Hepatocyte (in vitro differentiated cells): ENCODE results near the gene NOS1. TPM values are rescaled to one million over a fixed set of nuclear protein-coding genes. Genes with fewer than 3 reads are reported as not detected.

Experiments used
- DNase-seq: peaks from one replicate; pipeline ENCODE4 v3.0.0-alpha.2; 2016; ENCODE audit warnings: low spot score
- H2AFZ ChIP-seq: fragments of 200-600 bp; sonication (generic); 2 replicates; pipeline ENCODE4 v1.6.0; 2016; ENCODE audit warnings: antibody characterized with exemption, mild to moderate bottlenecking
- H3K27ac ChIP-seq: fragments of 200-600 bp; sonication (generic); 2 replicates; pipeline ENCODE4 v1.5.1; 2016; ENCODE audit warnings: mild to moderate bottlenecking
- H3K27me3 ChIP-seq: fragments of 200-600 bp; sonication (generic); 2 replicates; pipeline ENCODE4 v1.6.1; 2016
- H3K36me3 ChIP-seq: fragments of 200-600 bp; sonication (generic); replicated peaks from 2 replicates; pipeline ENCODE4 v1.5.1; 2016; ENCODE audit warnings: low read depth; ENCODE audit not compliant: insufficient read depth
- H3K4me1 ChIP-seq: fragments of 200-600 bp; sonication (generic); 2 replicates; pipeline ENCODE4 v1.5.1; 2016; ENCODE audit warnings: mild to moderate bottlenecking, moderate library complexity; ENCODE audit not compliant: insufficient read depth
- H3K4me2 ChIP-seq: fragments of 200-600 bp; sonication (generic); 2 replicates; pipeline ENCODE4 v1.6.0; 2016
- H3K4me3 ChIP-seq: fragments of 200-600 bp; sonication (generic); 2 replicates; pipeline ENCODE4 v1.5.1; 2016; ENCODE audit warnings: mild to moderate bottlenecking
- H3K79me2 ChIP-seq: fragments of 200-600 bp; sonication (generic); 2 replicates; pipeline ENCODE4 v1.6.0; 2017; ENCODE audit warnings: mild to moderate bottlenecking
- H3K9me2 ChIP-seq: fragments of 200-600 bp; sonication (generic); replicated peaks from 2 replicates; pipeline ENCODE4 v1.6.0; 2017; ENCODE audit warnings: mild to moderate bottlenecking; ENCODE audit not compliant: insufficient read depth
- H3K9me3 ChIP-seq: fragments of 200-600 bp; sonication (generic); 2 replicates; pipeline ENCODE4 v1.5.1; 2016; ENCODE audit warnings: low read depth, mild to moderate bottlenecking
- H4K20me1 ChIP-seq: fragments of 200-600 bp; sonication (generic); 2 replicates; pipeline ENCODE4 v1.6.0; 2016; ENCODE audit warnings: mild to moderate bottlenecking; ENCODE audit not compliant: insufficient read depth, poor library complexity, severe bottlenecking
- CTCF ChIP-seq: fragments of 200-600 bp; sonication (generic); IDR thresholded peaks from 2 replicates; pipeline ENCODE4 v1.5.1; 2016; ENCODE audit warnings: antibody characterized with exemption, mild to moderate bottlenecking; ENCODE audit not compliant: poor library complexity
- EZH2 ChIP-seq: fragments of 200-600 bp; sonication (generic); IDR thresholded peaks from 2 replicates; pipeline ENCODE4 v1.6.1; 2016; ENCODE audit warnings: antibody characterized with exemption, mild to moderate bottlenecking, borderline replicate concordance
- EZH2phosphoT487 ChIP-seq: fragments of 200-600 bp; sonication (generic); IDR thresholded peaks from one replicate; pipeline ENCODE4 v1.6.1; 2018; ENCODE audit warnings: antibody characterized with exemption, mild to moderate bottlenecking, low read depth, moderate library complexity; ENCODE audit not compliant: unreplicated experiment, severe bottlenecking
- WGBS: methylation state at CpG from one replicate; pipeline ENCODE4 v1.1.6; 2016; ENCODE audit warnings: low lambda C conversion rate; ENCODE audit errors: missing lambda C conversion rate; 5-methylcytosine and 5-hydroxymethylcytosine counted together
- polyA plus RNA-seq: library from polyadenylated mRNA; unstranded; fragments of >200 nt; fragmentation: Nextera tagmentation; extraction: Ambion mirVana; gene quantifications from 2 replicates; pipeline ENCODE4 v1.2.1, GENCODE V29; 2016
- total RNA-seq: library from RNA; depleted of rRNA; stranded (reverse); fragments of >200 nt; gene quantifications from 2 replicates; pipeline ENCODE4 v1.2.3, GENCODE V29; 2014

Gene NOS1
- total and polyA plus RNA-seq, 2 experiments from 2014 or later: not detected

- Histone ChIP-seq H3K27me3 (no peaks in the 10 kb centered on the region), H2AFZ (no peak overlapping the region), H3K4me2 (no peak overlapping the region), H4K20me1 (no peaks in the 10 kb centered on the region), H3K79me2 (no peaks in the 10 kb centered on the region), H3K9me3 (no peaks in the 10 kb centered on the region), H3K9me2 (no peaks in the 10 kb centered on the region), H3K4me1 (no peaks in the 10 kb centered on the region), H3K4me3 (no peak overlapping the region), H3K36me3 (no peaks in the 10 kb centered on the region), H3K27ac (no peak overlapping the region)
- TF ChIP-seq CTCF (no peak), EZH2 (no peak), EZH2phosphoT487 (no peak)
- WGBS: 97% methylated on average over 3 of the region's 3 CpGs
- DNase-seq: no peak
Measured at GRCh38 chr12:117172168-117172567, 189.3 kb downstream of the NOS1 start.

- Histone ChIP-seq H2AFZ (no peak overlapping the region), H3K36me3 (no peaks in the 10 kb centered on the region), H3K9me3 (no peaks in the 10 kb centered on the region), H4K20me1 (no peaks in the 10 kb centered on the region), H3K4me3 (no peak overlapping the region), H3K27me3 (no peaks in the 10 kb centered on the region), H3K4me1 (no peaks in the 10 kb centered on the region), H3K4me2 (no peak overlapping the region), H3K27ac (no peak overlapping the region), H3K9me2 (no peaks in the 10 kb centered on the region), H3K79me2 (no peaks in the 10 kb centered on the region)
- no peak for TF ChIP-seq EZH2phosphoT487
- TF ChIP-seq CTCF: no peak
- no peak for TF ChIP-seq EZH2
- DNase-seq: no peak
- WGBS: 83% methylated on average over 2 of the region's 2 CpGs
Measured at GRCh38 chr12:117171499-117172162, 189.8 kb downstream of the NOS1 start.

- Histone ChIP-seq H3K79me2 (no peaks in the 10 kb centered on the region), H3K4me2 (no peak overlapping the region), H3K27ac (no peak overlapping the region), H3K9me2 (no peaks in the 10 kb centered on the region), H3K27me3 (no peaks in the 10 kb centered on the region), H4K20me1 (no peaks in the 10 kb centered on the region), H3K4me3 (no peak overlapping the region), H3K36me3 (no peaks in the 10 kb centered on the region), H3K4me1 (no peaks in the 10 kb centered on the region), H3K9me3 (no peaks in the 10 kb centered on the region), H2AFZ (no peak overlapping the region)
- TF ChIP-seq EZH2phosphoT487 (no peak), EZH2 (no peak), CTCF (no peak)
- no peak for DNase-seq
- 100% methylated on average over 3 of the region's 3 CpGs for WGBS
Measured at GRCh38 chr12:117169548-117169947, 191.9 kb downstream of the NOS1 start.
